ENCODE measurements around the gene SPI1.

GRCh38 chr11:47317064-47317828, 61.1 kb downstream of the SPI1 start:
- TF ChIP-seq CTCF (conservative IDR thresholded peaks at IDR 0.05; ENCODE audit: low read depth, low read length) (no peak), EZH2 (IDR thresholded peaks at IDR 0.05; ENCODE audit: low read length, unreplicated experiment) (no peak), EZH2phosphoT487 (IDR thresholded peaks at IDR 0.05; ENCODE audit: borderline replicate concordance, low read length) (no peak)

Data from PC-3 (cell line).